Natural killer cell (primary cell): ENCODE measurements around the gene SAMD15. TPM values are rescaled to one million over a fixed set of nuclear protein-coding genes. Genes with fewer than 3 reads are reported as not detected.
A peak's percentile ranks its signal among the peaks of the same experiment; 100 is the strongest.

Experiments
- ATAC-seq, 3 donors: fragments of 150-1000 bp in 2 of 3; fragments of 200-7000 bp in 1 of 3; cut with Tn5 transposase; 1 replicate in 1 of 3; 2 replicates in 2 of 3; pipeline ENCODE4 v1.10.0; 2021; ENCODE audit warnings: mild to moderate bottlenecking in 2 of 3, moderate library complexity in 2 of 3
- DNase-seq, 2 donors: peaks; one replicate each; pipeline versions ENCODE4 v3.0.0 to v3.0.0-alpha.2; 2013 to 2021; ENCODE audit warnings: mixed read lengths in 1 of 2
- H3K27ac ChIP-seq: one replicate; pipeline ENCODE4 v1.5.1; 2013; ENCODE audit warnings: mild to moderate bottlenecking, low read length
- H3K27me3 ChIP-seq: one replicate; pipeline ENCODE4 v1.6.1; 2013; ENCODE audit warnings: low read length; ENCODE audit not compliant: control insufficient read depth, insufficient read depth
- H3K36me3 ChIP-seq: one replicate; pipeline ENCODE4 v1.6.1; 2013; ENCODE audit warnings: low read length; ENCODE audit not compliant: control insufficient read depth, insufficient read depth
- H3K4me1 ChIP-seq: one replicate; pipeline ENCODE4 v1.6.1; 2013; ENCODE audit warnings: low read length; ENCODE audit not compliant: control insufficient read depth, insufficient read depth
- H3K4me3 ChIP-seq: one replicate; pipeline ENCODE4 v1.5.1; 2013; ENCODE audit warnings: low read length
- H3K9me3 ChIP-seq: one replicate; pipeline ENCODE4 v1.6.1; 2013; ENCODE audit warnings: low read length; ENCODE audit not compliant: control insufficient read depth, insufficient read depth
- H3K27ac Mint-ChIP-seq, 2 donors: one replicate each; pipeline ENCODE4 v1.8.0; 2022; ENCODE audit warnings: mild to moderate bottlenecking in 2 of 2, mixed read lengths in 2 of 2, moderate library complexity in 1 of 2
- H3K27me3 Mint-ChIP-seq, 2 donors: one replicate each; pipeline ENCODE4 v1.8.0; 2022; ENCODE audit warnings: low read depth in 2 of 2, mixed read lengths in 2 of 2
- H3K36me3 Mint-ChIP-seq: one replicate; pipeline ENCODE4 v1.8.0; 2022; ENCODE audit warnings: mixed read lengths
- H3K4me1 Mint-ChIP-seq, 2 donors: one replicate each; pipeline ENCODE4 v1.8.0; 2022; ENCODE audit warnings: mixed read lengths in 2 of 2
- H3K4me3 Mint-ChIP-seq: one replicate; pipeline ENCODE4 v1.8.0; 2022; ENCODE audit warnings: mild to moderate bottlenecking, moderate library complexity, mixed read lengths
- H3K9me3 Mint-ChIP-seq, 2 donors: one replicate each; pipeline ENCODE4 v1.8.0; 2022; ENCODE audit warnings: mixed read lengths in 2 of 2
- CTCF ChIP-seq: fragments of 200-600 bp; IDR thresholded peaks from one replicate; pipeline ENCODE4 v1.8.0; 2022; ENCODE audit warnings: antibody characterized with exemption
- WGBS: methylation state at CpG from one replicate; pipeline ENCODE4 v1.1.7; 2013; ENCODE audit warnings: missing lambda C conversion rate; ENCODE audit not compliant: insufficient coverage; 5-methylcytosine and 5-hydroxymethylcytosine counted together
- intact Hi-C: fragments of 100-400 bp; cut with micrococcal nuclease; formaldehyde crosslinking; loops from one replicate; pipeline ENCODE4 v1.14.2; 2022
- total RNA-seq, 4 donors: library from RNA; stranded (reverse); fragments of 120-200 nt in 1 of 4; gene quantifications; one replicate each; pipeline versions ENCODE4 v1.2.3 to v1.2.4, GENCODE V29; 2013 to 2022

Gene SAMD15
- total RNA-seq, 3 donors from 2014 or later (not counting 1 experiment from before 2014, with no cell fraction given) = 0.09 to 0.54 (median 0.40) TPM

- 94% methylated on average over 4 of the region's 4 CpGs for WGBS
- H3K27ac Mint-ChIP-seq = no peak overlapping the region
- DNase-seq (no peak), ATAC-seq (no peak)
- Histone ChIP-seq H3K36me3 (no peaks in the 10 kb centered on the region), H3K9me3 (no peaks in the 10 kb centered on the region), H3K4me1 (no peaks in the 10 kb centered on the region), H3K27me3 (no peaks in the 10 kb centered on the region), H3K27ac (no peak overlapping the region), H3K4me3 (no peak overlapping the region)
- H3K9me3 Mint-ChIP-seq = no peaks in the 10 kb centered on the region
- TF ChIP-seq CTCF = no peak
- intact Hi-C loops = no loop called here
- no peaks in the 10 kb centered on the region for H3K36me3 Mint-ChIP-seq
- H3K4me1 Mint-ChIP-seq = peaks cover 8 to 9% of the 10 kb centered on the region in 2 donors
- H3K4me3 Mint-ChIP-seq = no peak overlapping the region
- no peaks in the 10 kb centered on the region for H3K27me3 Mint-ChIP-seq
Measured at GRCh38 chr14:77356899-77357298, 20.3 kb upstream of the SAMD15 start.

- Mint-ChIP-seq H3K36me3 (no peaks in the 10 kb centered on the region), H3K27me3 (no peaks in the 10 kb centered on the region), H3K4me1 (peaks cover 8 to 9% of the 10 kb centered on the region in 2 donors), H3K27ac (no peak overlapping the region), H3K4me3 (no peak overlapping the region), H3K9me3 (no peaks in the 10 kb centered on the region)
- intact Hi-C loops = no loop called here
- Histone ChIP-seq H3K4me3 (no peak overlapping the region), H3K27ac (no peak overlapping the region), H3K36me3 (no peaks in the 10 kb centered on the region), H3K4me1 (no peaks in the 10 kb centered on the region), H3K27me3 (no peaks in the 10 kb centered on the region), H3K9me3 (no peaks in the 10 kb centered on the region)
- no peak for TF ChIP-seq CTCF
- DNase-seq = no peak
- WGBS = 88% methylated on average over 1 of the region's 1 CpG
- ATAC-seq = no peak
Measured at GRCh38 chr14:77359626-77360025, 17.6 kb upstream of the SAMD15 start.

GRCh38 chr14:77364146-77364545 is 13.0 kb upstream of the SAMD15 start:
- Histone ChIP-seq H3K27ac (no peak overlapping the region), H3K9me3 (no peaks in the 10 kb centered on the region), H3K4me3 (no peak overlapping the region), H3K4me1 (no peaks in the 10 kb centered on the region), H3K36me3 (no peaks in the 10 kb centered on the region), H3K27me3 (no peaks in the 10 kb centered on the region)
- WGBS = 84% methylated on average over 3 of the region's 3 CpGs
- no peak for DNase-seq
- H3K4me3 Mint-ChIP-seq = no peak overlapping the region
- H3K27ac Mint-ChIP-seq = no peak overlapping the region
- intact Hi-C loops = no loop called here
- peaks cover 12% of the 10 kb centered on the region in 2 donors for H3K4me1 Mint-ChIP-seq
- TF ChIP-seq CTCF = no peak
- no peaks in the 10 kb centered on the region for H3K36me3 Mint-ChIP-seq
- H3K27me3 Mint-ChIP-seq = no peaks in the 10 kb centered on the region
- no peak for ATAC-seq
- H3K9me3 Mint-ChIP-seq = no peaks in the 10 kb centered on the region

GRCh38 chr14:77369285-77369684 is 7.9 kb upstream of the SAMD15 start:
- intact Hi-C loops = no loop called here
- DNase-seq (peak in 1 of 2 donors; percentile 40), ATAC-seq (no peak)
- Mint-ChIP-seq H3K27ac (no peak overlapping the region), H3K9me3 (no peaks in the 10 kb centered on the region), H3K27me3 (no peaks in the 10 kb centered on the region), H3K4me3 (no peak overlapping the region), H3K36me3 (no peaks in the 10 kb centered on the region), H3K4me1 (peaks cover 15 to 20% of the 10 kb centered on the region in 2 donors)
- no peak for TF ChIP-seq CTCF
- Histone ChIP-seq H3K36me3 (no peaks in the 10 kb centered on the region), H3K9me3 (no peaks in the 10 kb centered on the region), H3K4me3 (no peak overlapping the region), H3K27me3 (no peaks in the 10 kb centered on the region), H3K4me1 (peaks cover 6% of the 10 kb centered on the region), H3K27ac (no peak overlapping the region)
- 3% methylated on average over 1 of the region's 1 CpG for WGBS
